Stromal cell of bone marrow (primary cell): ENCODE data around the gene KCNT2.
"Not testable (repeated sequence)": the region's sequence is repeated elsewhere in the genome, so short reads cannot be mapped to it uniquely, and the experiment has no call there.

Source experiments
- DNase-seq: peaks from one replicate; pipeline ENCODE4 v3.0.0-alpha.2; 2012; ENCODE audit warnings: low read depth

KCNT2 gene

GRCh38 chr1:196312739-196313138 lies 295.5 kb downstream of the KCNT2 start:
- no peak for DNase-seq

GRCh38 chr1:196309386-196309785 lies 298.9 kb downstream of the KCNT2 start:
- DNase-seq, result peak; percentile 21

- DNase-seq, result no peak
Observed at GRCh38 chr1:196308176-196308575, 300.1 kb downstream of the KCNT2 start.

GRCh38 chr1:196306421-196306820 lies 301.8 kb downstream of the KCNT2 start:
- DNase-seq, result no peak

DNA sequence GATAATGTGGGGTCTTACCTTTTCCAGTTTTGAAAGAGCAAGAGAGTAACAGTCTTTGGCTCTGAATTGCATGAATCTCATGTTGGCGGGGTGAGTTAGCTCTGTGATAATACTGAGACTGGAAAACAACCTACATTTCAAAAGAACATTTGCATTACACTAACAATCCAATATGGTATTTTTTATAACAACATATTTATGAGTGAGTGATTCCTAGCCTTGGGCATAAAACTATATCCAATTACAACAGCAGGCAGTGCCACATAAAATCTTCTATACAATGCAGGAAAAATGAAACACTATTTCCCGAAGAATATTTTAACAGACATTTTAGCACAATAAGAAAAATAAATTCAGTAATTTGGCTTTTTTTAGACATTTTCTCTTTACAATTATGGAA lies 303.0 kb downstream of the KCNT2 start:
- no peak for DNase-seq

DNA sequence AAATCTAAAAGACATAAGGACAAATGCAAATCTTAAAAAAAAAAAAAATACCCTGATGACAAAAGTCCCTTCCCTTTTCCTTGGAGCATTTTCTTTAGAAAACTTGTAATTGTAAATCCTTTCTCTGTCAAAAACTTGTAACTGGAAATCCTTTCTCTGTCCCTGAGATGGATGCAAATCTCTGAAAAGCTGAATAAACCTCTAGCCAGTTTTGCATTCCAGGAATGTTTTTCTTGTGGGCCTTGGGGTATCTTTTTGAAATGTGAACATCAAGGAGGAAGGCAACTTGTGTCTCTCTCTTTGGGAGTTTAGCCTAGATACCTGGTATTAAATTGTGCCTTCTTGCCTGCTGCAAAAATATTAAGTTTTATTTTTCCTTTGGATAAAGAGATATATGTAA lies 305.3 kb downstream of the KCNT2 start:
- DNase-seq, result no peak

DNA sequence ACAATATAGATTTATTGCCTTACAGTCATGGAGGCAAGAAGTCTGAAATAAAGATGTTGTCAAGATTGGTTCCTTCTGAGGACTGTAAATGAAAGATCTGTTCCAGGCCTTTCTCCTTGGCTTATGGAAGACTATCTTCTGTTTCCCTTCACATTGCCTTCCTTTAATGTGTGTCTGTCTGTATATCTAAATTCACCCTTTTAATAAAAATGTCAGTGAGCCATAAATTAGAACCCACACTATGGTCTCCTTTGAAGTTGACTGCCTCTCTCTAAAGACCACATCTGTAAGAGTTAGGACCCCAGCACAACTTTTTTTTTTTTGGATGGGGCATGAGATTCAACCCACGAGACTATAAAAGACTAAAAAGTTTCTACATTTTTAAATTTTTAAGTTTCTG lies 305.8 kb downstream of the KCNT2 start:
- DNase-seq, result no peak

DNA sequence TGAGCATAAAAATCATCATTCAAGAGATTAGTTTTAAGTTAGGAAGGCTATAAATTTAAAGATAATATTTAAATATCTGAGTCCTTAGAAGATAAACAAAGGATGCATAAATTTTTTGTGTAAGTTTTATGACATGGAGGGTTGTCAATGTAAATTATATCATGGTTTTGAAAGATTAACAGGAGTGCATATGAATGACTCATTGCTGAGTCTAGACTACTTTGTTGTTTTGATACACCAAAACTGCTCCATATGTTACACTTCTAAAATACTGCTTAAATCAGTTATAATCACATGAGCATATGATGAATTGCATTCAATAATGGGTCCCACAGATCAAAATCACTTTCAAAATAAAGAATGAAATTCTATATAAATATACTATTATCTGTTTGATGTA lies 312.5 kb downstream of the KCNT2 start:
- no peak for DNase-seq

GRCh38 chr1:196278816-196279215 lies 329.4 kb downstream of the KCNT2 start:
- DNase-seq, result no peak

- DNase-seq, result no peak
Observed at GRCh38 chr1:196277860-196278259, 330.4 kb downstream of the KCNT2 start.

GRCh38 chr1:196271212-196271947 lies 336.9 kb downstream of the KCNT2 start:
- no peak for DNase-seq

- not testable (repeated sequence) for DNase-seq
Observed at GRCh38 chr1:196263086-196263485, 345.2 kb downstream of the KCNT2 start.

DNA sequence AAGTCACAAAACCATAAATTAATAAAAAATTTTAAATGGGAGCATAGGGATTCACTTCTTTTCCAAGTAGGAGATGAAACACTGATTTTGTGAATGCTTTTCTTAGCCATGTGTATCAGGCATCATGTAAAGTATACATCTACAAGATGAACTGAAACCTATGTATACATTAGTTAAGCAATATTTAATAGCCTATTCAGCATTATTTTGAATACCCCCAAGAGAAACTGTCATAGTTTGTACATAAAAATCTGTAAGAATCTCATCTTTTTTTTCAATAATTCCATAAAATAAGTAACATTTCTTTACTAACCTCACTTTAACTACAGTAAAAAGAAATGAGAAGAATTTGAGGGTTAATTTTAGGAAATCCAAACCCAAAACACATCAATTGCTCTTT lies 348.0 kb downstream of the KCNT2 start:
- DNase-seq, result no peak

DNA sequence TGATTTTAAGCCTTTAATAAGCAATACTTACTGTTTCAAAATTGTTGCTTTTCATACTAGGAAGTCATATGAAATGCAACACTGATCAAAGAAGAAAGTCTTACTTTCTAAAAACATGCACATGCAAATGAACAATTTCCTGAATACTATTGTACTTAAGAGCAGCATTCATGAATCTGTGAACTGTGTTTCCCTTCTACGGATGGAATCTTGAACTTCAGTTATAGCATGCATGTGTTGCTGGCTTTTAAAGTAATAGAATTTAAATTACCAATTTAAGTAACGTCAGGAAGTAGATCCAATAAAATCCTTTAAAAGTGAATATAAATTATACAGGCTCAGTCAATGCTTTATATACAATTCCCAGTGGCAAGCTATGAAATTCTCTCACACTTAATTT lies 348.9 kb downstream of the KCNT2 start:
- no peak for DNase-seq

- DNase-seq, result no peak
Observed at GRCh38 chr1:196255762-196256161, 352.5 kb downstream of the KCNT2 start.

DNA sequence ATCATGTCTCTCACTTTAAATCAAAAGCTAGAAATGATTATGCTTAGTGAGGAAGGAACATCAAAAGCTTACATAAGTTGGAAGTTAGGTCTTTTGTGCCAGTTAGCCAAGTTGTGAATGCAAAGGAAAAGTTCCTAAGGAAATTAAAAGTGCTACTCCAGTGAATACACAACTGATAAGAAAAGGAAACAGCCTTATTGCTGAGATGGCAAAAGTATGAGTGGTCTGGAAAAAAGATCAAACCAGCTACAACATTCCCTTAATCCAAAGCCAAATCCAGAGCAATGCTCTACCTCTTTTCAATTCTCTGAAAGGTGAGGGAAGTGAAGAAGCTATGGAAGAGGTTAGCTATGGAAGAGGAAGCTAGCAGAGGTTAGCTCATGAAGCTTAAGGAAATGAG lies 378.7 kb downstream of the KCNT2 start:
- no peak for DNase-seq

- no peak for DNase-seq
Observed at GRCh38 chr1:196214866-196215265, 393.4 kb downstream of the KCNT2 start.

DNA sequence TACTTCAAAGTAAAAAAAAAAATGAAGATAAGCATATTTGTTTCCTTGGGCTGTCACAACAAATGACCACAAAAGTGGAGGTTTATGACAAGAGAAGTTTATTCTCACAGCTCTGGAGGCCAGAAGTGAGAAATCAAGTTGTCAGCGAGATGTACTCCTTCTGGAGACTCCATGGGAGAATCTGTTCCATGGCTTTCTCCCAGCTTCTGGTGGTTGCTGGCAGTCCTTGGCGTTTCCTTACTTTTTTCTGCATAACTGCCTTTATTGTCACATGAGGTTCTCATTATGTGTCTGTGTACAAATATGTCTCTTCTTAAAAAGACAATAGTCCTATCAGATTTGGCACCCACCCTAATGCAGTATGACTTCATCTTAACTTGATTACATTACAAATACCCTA lies 398.3 kb downstream of the KCNT2 start:
- DNase-seq, result peak; percentile 48

DNA sequence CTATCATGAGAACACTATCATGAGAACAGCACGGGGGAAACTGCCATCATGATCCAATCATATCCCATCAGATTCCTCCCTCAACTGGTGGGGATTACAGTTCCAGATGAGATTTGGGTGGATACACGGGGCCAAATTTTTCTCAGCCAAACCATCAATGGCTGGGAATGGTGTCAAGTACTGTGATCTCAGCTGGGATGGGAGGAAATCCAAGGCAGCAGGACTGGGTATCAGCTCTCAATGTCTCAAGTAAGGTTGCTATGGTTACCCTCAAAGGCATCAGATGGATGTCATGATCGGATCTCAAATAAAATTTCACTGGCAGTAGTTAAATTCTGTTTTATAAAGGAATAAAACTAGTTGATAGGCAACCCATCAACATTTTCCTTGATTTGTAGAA lies 399.0 kb downstream of the KCNT2 start:
- DNase-seq, result peak; percentile 44

DNA sequence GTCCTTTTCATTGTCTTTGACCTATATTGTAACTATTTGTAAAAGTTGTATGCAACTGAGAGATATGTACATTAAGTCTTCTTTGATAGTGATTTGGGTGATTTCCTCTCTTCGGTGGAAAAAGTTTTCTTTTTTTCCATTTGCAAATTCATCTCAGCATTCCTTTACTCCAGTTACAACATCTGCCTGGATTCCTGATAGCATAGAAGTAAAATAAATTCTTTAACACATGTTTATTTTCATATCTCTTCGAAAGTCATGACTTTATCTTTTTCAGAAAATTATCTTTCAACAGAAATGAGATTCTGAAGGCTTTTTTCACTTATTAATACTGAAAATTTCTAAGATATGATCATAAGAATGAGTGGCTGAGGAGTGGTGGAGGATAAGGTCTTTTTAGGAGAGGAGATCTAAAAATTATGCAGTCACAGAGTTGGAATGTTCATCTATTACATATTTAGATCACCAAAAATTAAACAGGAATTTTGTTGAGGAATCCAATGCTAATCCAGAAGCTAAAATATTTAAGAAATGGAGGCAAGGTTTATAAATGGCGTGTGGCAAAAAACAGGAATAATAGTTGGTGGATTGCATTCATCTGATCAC lies 400.5 kb downstream of the KCNT2 start:
- DNase-seq, result no peak

- no peak for DNase-seq
Observed at GRCh38 chr1:196205882-196206281, 402.4 kb downstream of the KCNT2 start.

DNA sequence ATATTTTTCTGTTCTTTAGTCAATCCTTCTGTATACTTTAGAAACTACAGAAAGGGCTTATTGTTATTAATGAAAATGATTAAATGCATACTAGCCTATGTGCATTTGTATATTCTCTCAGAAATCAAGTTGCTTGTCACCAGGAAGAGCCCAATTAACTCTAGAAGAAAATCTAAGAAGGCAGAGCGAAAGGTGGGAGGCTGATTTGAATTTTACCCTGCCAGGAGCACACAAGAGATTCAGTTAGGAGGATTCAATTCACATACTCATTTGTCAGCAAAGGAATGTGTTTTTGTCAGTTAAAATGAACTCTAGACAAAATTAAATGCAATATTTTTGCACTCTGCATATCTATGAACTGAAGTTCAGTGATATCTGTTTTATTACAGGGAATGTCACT lies 411.8 kb downstream of the KCNT2 start:
- DNase-seq, result no peak

GRCh38 chr1:196193896-196194559 lies 414.2 kb downstream of the KCNT2 start:
- no peak for DNase-seq
